GM20431 (cell line): ENCODE measurements around the gene ATAD3A.
"Not testable (repeated sequence)": the region's sequence is repeated elsewhere in the genome, so short reads cannot be mapped to it uniquely, and the experiment has no call there.

Experiments
- in situ Hi-C: fragments of 300-500 bp; cut with MseI, MboI; formaldehyde crosslinking; loops from one replicate; pipeline ENCODE4 v1.15.0; 2020; ENCODE audit warnings: low sequenced_read_pairs; ENCODE audit not compliant: unreplicated experiment

The ATAD3A gene

GRCh38 chr1:1551524-1552262 lies 39.7 kb downstream of the ATAD3A start:
- in situ Hi-C loops = no loop called here

DNA sequence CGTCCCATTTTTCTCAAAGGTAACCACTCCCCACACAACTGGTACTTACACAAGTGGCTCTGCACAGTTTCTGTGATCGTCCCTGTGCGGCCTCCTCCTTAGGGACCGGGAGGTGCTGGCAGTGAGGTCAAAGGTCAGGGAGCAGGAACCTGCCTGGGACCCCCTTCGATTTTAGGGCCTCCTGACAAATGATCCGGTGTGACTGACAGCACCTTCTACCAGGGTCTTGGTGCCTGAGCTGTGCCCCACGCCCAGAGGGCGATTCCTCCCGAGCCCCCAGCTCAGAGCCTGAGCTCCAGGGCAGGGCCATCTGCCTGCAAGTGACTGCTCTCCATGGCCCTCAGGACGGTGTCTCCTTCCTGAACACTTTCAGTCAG lies 40.3 kb downstream of the ATAD3A start:
- in situ Hi-C loops = no loop called here

DNA sequence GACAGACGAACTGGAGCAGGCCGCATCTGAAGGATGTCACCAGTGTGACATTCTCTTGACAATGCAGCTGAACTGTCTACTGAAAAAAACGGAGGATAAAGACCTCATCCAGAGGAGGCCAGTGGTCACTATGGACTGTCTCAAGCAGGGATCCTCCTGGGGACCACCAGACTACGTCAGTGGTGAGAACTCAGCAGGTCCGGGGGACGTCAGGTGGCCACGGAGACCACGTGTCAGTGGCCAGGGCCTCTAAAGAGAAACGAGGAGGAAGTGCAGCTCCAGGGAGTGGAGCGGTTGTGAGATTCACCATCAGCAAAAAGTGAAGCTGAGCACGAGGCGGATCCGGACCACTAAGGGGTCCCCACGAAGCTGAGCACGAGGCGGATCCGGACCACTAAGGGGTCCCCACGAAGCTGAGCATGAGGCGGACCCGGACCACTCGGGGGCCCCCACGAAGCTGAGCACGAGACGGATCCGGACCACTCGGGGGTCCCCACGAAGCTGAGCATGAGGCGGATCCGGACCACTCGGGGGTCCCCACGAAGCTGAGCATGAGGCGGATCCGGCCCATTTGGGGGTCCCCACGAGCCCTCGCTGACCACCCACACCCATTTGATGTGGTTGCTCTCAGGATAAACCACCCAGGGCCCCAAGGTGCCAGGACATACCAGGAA lies 42.0 kb downstream of the ATAD3A start:
- in situ Hi-C loops = no loop called here

GRCh38 chr1:1554550-1554925 lies 42.6 kb downstream of the ATAD3A start:
- in situ Hi-C loops = no loop called here

- in situ Hi-C loops = no loop called here
Observed at GRCh38 chr1:1554926-1555915, 43.3 kb downstream of the ATAD3A start.

- in situ Hi-C loops = no loop called here
Observed at GRCh38 chr1:1556505-1556904, 44.5 kb downstream of the ATAD3A start.

GRCh38 chr1:1556961-1557360 lies 45.0 kb downstream of the ATAD3A start:
- in situ Hi-C loops = not testable (repeated sequence)

DNA sequence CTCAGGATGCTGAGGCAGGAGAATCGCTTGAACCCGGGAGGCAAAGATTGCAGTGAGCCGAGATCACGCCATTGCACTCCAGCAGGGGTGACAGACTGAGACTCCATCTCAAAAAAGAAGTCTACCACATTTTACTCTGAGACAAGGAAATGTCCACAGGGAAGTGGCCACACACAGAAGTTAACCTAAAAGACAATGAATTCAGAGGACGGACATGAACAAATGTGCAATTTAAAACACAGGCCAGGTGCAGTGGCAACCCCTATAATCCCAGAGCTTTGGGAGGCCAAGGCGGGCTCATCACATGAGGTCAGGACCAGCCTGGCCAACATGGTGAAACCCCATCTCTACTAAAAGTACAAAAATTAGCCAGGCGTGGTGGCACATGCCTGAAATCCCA lies 45.7 kb downstream of the ATAD3A start:
- in situ Hi-C loops = not testable (repeated sequence)

DNA sequence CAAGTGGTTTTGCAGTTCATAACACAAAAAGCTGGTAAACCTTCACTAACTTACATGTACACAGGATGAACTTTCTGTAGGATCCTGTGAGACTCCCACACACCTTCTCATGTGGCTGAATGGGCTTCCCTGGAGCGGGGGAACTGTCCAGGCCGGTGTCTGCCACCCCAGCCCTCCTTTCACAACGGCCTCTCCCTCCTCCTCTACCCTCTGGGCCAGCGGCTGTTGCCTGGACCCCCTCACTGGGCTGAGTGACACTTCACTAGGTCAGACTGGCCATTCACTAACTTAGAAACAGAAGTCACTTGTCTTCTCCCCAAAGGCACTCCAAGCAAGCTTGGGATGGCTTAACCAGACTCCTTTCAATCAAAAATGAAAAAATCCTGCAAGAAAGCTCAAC lies 46.6 kb downstream of the ATAD3A start:
- in situ Hi-C loops = no loop called here

DNA sequence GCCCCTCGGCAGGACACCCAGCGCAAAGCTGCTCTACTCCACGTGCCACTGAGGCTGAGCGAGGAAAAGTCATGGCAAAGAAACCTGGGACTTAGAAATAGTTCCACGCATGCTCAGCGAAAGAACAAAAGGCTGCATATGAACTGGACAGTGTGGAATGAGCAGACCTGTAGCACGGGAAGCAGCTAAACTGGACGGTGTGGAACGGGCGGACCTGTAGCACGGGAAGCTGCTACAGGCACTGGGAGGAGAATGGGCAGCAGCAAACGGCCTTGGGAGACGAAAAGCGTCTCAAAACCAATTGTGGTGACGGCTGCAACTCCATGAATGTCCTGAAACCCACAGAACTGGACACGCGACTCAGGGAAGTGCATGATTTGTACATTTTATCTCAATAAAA lies 47.1 kb downstream of the ATAD3A start:
- in situ Hi-C loops = no loop called here

DNA sequence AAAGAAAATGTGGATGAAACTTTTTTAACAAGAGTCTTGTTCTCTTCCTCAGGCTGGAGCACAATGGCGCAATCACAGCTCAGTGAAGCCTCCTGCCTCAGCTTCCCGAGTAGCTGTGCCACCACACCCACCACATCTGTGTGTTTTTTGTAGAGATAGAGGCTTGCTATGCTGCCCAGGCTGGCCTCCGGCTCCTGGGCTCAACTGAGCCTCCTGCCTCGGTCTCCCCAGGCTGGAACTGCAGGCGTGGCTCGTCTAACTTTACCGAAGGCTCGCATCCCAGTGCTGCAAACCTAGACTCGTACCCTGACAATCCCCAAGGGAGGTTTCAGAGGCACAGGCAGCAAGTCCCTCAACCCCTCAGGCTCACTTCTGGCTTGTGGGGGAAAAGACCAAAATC lies 48.2 kb downstream of the ATAD3A start:
- in situ Hi-C loops = no loop called here

DNA sequence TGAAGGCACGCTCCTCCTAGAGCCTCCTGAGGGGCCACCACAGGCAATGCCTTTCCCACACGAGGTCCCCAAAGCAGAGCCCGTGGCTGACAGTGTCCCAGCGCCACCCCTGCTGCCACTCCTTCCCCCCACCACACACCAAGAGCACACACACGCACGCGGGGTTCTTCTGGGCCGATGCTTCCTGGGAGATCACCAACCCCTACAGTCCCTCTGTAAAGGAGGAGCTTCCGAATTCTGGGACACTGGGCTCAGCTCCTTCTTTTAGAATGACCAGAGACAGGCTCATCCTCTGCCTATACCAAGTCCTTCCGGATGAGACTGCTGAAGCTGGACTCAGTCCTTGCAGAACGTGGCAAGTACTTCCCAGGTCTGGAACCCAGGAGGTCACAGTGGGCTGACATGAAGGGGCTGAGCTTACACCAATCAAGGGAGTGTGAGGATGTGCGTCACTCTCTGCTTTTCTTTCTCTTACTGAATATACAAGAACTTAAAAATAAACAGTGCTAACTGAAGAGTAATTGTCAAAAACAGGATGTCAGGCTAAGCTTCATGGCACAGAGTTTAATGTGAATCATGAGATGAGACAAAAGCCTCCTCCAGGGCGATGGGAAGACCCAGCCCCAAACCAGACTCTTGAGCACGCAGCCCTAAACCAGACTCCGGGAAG lies 50.0 kb downstream of the ATAD3A start:
- in situ Hi-C loops = no loop called here

DNA sequence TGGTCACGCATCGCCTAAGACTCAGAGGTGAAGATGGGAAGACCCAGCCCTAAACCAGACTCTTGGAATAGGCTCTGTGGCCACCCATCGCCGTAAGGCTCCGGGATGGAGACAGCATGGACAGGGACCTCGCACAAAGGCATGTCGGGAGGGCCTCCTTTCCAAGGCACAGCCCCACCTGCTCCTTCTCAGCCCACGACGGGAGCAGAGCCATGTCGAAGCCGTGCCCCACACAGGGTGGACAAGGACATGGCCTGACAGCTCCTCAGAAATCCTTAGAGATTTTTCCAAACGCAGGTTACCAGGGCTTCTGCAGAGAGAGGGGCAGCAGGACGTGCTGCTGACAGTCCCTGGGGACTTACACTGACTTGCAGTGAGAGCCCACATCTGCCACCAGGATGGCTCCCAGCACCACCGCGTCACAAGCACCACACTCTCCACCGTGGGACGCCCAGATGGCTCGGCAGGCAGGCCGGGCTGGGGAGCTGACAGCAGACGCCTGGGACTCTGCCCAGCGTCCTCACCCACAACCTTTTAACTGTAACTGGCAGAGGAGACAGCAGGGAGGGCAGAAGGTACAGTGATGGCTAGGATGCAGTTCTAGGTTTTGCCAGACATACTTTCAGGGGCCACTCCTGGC lies 50.7 kb downstream of the ATAD3A start:
- in situ Hi-C loops = no loop called here

DNA sequence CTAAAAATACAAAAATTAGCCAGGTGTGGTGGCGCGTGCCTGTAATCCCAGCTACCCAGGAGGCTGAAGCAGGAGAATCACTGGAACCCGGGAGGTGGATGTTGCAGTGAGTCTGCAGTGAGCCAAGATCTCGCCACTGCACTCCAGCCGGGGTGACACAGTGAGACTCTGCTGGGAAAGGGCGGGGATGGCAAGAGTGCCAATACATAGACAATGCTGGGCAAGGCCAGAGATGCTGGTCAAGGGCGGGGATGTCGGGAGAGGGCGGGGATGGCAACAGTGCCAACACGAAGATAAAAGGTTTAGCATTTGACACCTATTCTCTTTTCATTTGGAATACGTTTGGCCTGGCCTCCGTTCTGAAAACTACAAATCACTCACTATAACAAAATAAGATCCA lies 51.7 kb downstream of the ATAD3A start:
- in situ Hi-C loops = no loop called here

GRCh38 chr1:1564268-1564667 lies 52.3 kb downstream of the ATAD3A start:
- in situ Hi-C loops = no loop called here

GRCh38 chr1:1565340-1565739 lies 53.4 kb downstream of the ATAD3A start:
- in situ Hi-C loops = no loop called here

GRCh38 chr1:1567152-1567875 lies 55.4 kb downstream of the ATAD3A start:
- in situ Hi-C loops = no loop called here

DNA sequence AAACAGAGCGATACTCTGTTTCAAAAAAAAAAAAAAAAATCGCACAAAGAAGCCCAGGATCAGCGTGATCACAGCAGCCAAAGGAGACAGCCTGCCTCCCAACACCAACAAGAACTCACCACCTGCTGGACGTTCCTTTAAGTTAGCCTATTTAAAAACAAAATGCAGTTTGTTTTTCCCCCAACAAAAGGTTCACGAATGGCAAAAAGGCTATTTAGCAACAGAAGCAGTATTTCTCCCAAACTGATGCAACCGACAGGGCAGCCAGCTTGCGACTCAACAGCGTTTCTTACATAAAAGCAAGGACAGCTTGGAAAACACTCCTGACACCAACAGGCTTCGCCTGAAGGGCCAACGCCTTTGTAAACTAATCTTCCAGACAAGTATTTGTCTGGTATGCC lies 55.9 kb downstream of the ATAD3A start:
- in situ Hi-C loops = no loop called here

- in situ Hi-C loops = no loop called here
Observed at GRCh38 chr1:1569341-1569740, 57.4 kb downstream of the ATAD3A start.
